Measurements from ENCODE around the gene EIF3A.

Gene EIF3A

DNA sequence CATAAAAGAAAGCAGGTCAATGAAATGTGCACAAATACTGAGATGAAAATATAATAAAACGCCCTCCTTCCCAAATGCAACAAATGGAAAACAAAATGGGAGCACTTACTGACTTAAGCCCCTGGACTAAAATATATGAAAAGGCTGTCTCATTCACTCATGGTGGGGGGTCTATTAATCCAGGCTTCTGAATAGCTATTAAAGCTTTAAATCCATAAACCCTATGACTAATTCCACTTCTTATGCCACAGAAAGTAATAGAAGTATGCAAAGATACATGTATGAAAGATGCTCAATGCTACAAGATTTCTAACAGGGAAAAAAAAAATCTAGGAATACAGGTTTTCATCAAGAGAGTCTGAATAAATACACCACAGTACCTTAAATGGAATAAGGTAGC is 20.5 kb downstream of the EIF3A start:
- TF ChIP-seq, protein P1, sequence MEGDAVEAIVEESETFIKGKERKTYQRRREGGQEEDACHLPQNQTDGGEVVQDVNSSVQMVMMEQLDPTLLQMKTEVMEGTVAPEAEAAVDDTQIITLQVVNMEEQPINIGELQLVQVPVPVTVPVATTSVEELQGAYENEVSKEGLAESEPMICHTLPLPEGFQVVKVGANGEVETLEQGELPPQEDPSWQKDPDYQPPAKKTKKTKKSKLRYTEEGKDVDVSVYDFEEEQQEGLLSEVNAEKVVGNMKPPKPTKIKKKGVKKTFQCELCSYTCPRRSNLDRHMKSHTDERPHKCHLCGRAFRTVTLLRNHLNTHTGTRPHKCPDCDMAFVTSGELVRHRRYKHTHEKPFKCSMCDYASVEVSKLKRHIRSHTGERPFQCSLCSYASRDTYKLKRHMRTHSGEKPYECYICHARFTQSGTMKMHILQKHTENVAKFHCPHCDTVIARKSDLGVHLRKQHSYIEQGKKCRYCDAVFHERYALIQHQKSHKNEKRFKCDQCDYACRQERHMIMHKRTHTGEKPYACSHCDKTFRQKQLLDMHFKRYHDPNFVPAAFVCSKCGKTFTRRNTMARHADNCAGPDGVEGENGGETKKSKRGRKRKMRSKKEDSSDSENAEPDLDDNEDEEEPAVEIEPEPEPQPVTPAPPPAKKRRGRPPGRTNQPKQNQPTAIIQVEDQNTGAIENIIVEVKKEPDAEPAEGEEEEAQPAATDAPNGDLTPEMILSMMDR (IDR thresholded peaks at IDR 0.05; ENCODE audit: control insufficient read depth, insufficient read depth, low read depth, low read length, missing control alignments) = no peak
- no peak overlapping the region for H3K4me3 ChIP-seq (ENCODE audit: control insufficient read depth, low read depth, low read length)
- no peak for DNase-seq (ENCODE audit: low read depth)

DNA sequence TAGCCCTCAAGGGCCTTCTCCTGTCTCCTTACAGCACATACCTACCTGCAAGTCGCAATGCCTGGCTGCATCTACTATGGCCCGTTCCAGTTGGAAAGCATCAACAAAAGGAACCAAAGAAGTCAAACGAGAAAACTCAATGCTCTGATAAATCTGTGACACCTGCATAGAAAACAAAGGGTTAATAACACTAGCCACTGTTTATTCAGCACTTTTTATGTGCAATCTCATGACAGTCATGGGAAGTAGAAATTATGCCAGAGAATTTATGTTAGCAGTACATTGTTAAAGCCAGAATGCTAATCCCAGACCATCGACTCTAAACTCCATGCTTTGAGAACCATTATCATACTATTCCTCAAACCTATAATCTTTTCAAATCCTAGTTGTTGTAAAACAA is 21.1 kb downstream of the EIF3A start:
- no peak for DNase-seq (ENCODE audit: low read depth)
- TF ChIP-seq, protein P1 (IDR thresholded peaks at IDR 0.05; ENCODE audit: control insufficient read depth, insufficient read depth, low read depth, low read length, missing control alignments) = no peak
- no peak overlapping the region for H3K4me3 ChIP-seq (ENCODE audit: control insufficient read depth, low read depth, low read length)

DNA sequence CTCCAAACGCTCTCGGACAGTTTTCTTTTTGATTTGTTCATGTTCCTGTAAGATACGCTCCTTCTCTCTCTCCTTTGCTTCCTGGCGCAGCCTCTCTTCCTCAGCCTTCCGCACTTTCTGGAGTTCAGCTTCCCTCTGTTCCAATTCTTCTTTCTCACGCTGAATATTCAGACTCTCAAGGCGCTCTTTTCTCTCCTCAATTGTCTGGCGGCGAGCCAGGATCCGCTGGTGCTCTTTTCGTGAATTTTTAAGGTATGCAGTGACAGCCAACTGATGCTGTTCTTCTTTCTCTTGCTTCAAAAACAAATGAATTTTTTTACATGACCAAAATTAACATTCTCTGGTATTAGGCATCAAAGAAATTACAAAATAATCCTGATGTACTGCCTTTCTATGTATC is 22.6 kb downstream of the EIF3A start:
- TF ChIP-seq, protein P1 (IDR thresholded peaks at IDR 0.05; ENCODE audit: control insufficient read depth, insufficient read depth, low read depth, low read length, missing control alignments) = no peak
- no peak for DNase-seq (ENCODE audit: low read depth)
- H3K4me3 ChIP-seq (ENCODE audit: control insufficient read depth, low read depth, low read length) = no peak overlapping the region

DNA sequence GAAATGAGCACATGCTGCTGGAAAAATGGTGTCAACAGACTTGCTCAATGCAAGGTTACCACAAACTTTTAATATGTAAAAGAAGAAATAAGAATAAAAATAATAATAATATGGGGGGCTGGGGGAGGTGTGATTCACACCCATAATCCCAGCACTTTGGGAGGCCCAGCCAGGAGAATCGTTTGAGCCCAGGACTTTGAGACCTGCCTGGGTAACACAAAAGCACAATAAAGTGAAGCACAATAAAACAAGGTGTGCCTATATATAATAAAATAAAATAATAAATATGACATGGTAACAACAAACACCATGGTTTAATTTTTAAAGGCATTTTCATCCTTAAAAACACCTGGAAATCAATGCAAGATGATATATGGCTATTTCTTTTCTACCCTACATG is 25.1 kb downstream of the EIF3A start:
- H3K4me3 ChIP-seq (ENCODE audit: control insufficient read depth, low read depth, low read length) = no peak overlapping the region
- no peak for DNase-seq (ENCODE audit: low read depth)
- TF ChIP-seq, protein P1 (IDR thresholded peaks at IDR 0.05; ENCODE audit: control insufficient read depth, insufficient read depth, low read depth, low read length, missing control alignments) = no peak

DNA sequence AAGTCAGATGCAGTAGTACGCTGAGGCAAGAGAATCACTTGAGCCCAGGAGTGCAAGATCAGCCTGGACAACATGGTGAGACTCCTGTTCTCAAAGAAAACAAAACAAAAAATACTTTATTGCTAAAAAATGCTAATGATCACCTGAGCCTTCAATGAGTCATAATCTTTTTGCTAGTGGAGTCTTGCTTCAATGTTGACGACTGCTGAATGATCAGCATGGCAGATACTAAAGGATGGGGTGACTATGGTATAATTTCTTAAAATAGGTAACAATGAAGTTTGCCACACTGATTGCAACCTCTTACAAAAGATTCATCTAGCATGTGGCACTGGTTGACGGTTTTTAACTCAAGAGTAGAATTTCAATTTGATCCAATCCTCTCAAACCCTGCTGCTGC is 28.8 kb downstream of the EIF3A start:
- TF ChIP-seq, protein P1 (IDR thresholded peaks at IDR 0.05; ENCODE audit: control insufficient read depth, insufficient read depth, low read depth, low read length, missing control alignments) = no peak
- no peak overlapping the region for H3K4me3 ChIP-seq (ENCODE audit: control insufficient read depth, low read depth, low read length)
- DNase-seq (ENCODE audit: low read depth) = no peak

DNA sequence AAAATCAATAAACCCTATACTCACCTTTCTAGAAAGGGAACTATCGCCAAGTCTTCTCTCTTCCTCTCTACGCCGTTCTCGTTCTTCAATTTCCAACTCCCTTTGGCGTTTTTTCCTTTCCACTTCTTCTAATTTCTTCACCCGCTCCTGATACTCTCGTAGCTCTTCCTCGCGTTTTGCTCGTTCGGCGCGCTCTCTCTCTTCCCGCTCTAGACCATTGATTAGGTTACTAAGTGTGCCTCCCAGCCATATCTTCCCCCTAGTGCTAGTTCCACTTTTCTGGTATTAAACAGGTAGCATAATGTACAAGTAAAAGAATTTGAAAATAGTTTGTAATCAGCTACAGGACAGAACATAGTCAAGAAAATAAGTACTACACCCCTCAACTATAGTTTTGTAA is 30.8 kb downstream of the EIF3A start:
- no peak overlapping the region for H3K4me3 ChIP-seq (ENCODE audit: control insufficient read depth, low read depth, low read length)
- DNase-seq (ENCODE audit: low read depth) = no peak
- TF ChIP-seq, protein P1 (IDR thresholded peaks at IDR 0.05; ENCODE audit: control insufficient read depth, insufficient read depth, low read depth, low read length, missing control alignments) = no peak

DNA sequence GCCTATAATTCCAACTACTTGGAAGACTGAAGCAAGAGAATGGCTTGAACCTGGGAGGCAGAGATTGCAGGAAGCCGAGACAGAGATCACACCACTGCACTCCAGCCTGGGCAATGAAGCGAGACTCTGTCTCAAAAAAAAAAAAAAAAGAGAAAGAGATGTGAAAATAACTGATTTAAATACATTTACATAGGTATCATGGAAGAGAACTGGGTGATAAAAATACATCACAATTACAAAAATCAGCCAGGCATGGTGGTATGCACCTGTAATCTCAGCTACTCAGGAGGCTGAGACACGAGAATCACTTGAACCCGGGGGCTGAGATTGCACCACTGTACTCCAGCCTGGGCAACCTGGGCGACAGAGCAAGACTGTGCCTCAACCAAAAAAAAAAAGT is 31.3 kb downstream of the EIF3A start:
- no peak for DNase-seq (ENCODE audit: low read depth)
- no peak overlapping the region for H3K4me3 ChIP-seq (ENCODE audit: control insufficient read depth, low read depth, low read length)
- TF ChIP-seq, protein P1 (IDR thresholded peaks at IDR 0.05; ENCODE audit: control insufficient read depth, insufficient read depth, low read depth, low read length, missing control alignments) = no peak
